ENCODE data around the gene SYNJ2. TPM values are rescaled to one million over a fixed set of nuclear protein-coding genes. Genes with fewer than 3 reads are reported as not detected.
A peak's percentile ranks its signal among the peaks of the same experiment; 100 is the strongest.

The SYNJ2 gene
- total and polyA plus RNA-seq, 4 experiments from 2014 or later = 14.5 to 17.4 (median 15.9) TPM

GRCh38 chr6:158046201-158047126 lies 64.8 kb downstream of the SYNJ2 start:
- ChIA-PET CTCF (ENCODE audit: partially characterized antibody) (interaction anchor here (1.6 to 5.1 kb wide), 2 partner anchors 20 to 64 kb away, joined by 3 to 32 read pairs; partner anchors contain the start of gene SYNJ2), POLR2A (ENCODE audit: partially characterized antibody) (interaction anchor here (1.7 to 2.0 kb wide), 2 partner anchors 11 to 20 kb away, joined by 5 to 8 read pairs; no protein-coding TSS in a partner anchor)
- H3K27me3 Mint-ChIP-seq = no peaks in the 10 kb centered on the region
- intact Hi-C loops (cut with micrococcal nuclease) = no loop called here
- Histone ChIP-seq H3K27ac (ENCODE audit: low read depth, low read length) (no peak overlapping the region), H3K4me3 (ENCODE audit: low read length in 2 of 2) (no peak overlapping the region), H3K4me1 (ENCODE audit: insufficient read depth, low read length) (peaks cover 13% of the 10 kb centered on the region), H3K36me3 (ENCODE audit: insufficient read depth, low read length) (peaks cover 16% of the 10 kb centered on the region), H3K27me3 (ENCODE audit: insufficient read depth, low read length) (no peaks in the 10 kb centered on the region), H3K9me3 (ENCODE audit: control insufficient read depth in 1 of 2, low read length in 2 of 2) (no peaks in the 10 kb centered on the region)
- H3K9me3 Mint-ChIP-seq = no peaks in the 10 kb centered on the region
- H3K36me3 Mint-ChIP-seq = peaks cover 47 to 49% of the 10 kb centered on the region in 2 donors
- peak overlapping the region in 6 of 7 donors; percentile 7 to 87 (median 81) for H3K27ac Mint-ChIP-seq
- no peak for DNase-seq
- peaks cover 7 to 29% (median 21%) of the 10 kb centered on the region in 4 donors for H3K4me1 Mint-ChIP-seq
- H3K4me3 Mint-ChIP-seq = peak overlapping the region in 5 of 8 donors; percentile 8 to 71 (median 13)

- H3K27ac Mint-ChIP-seq = peak overlapping the region in 6 of 7 donors; percentile 17 to 87 (median 81)
- peak in 2 of 5 donors; percentile 26 to 31 for DNase-seq
- no peaks in the 10 kb centered on the region for H3K27me3 ChIP-seq (ENCODE audit: insufficient read depth, low read length)
- peak overlapping the region in 3 of 8 donors; percentile 9 to 71 (median 13) for H3K4me3 Mint-ChIP-seq
- no peaks in the 10 kb centered on the region for H3K9me3 ChIP-seq (ENCODE audit: control insufficient read depth in 1 of 2, low read length in 2 of 2)
- H3K4me3 ChIP-seq (ENCODE audit: low read length in 2 of 2) = no peak overlapping the region
- peaks cover 16% of the 10 kb centered on the region for H3K36me3 ChIP-seq (ENCODE audit: insufficient read depth, low read length)
- peaks cover 47 to 53% of the 10 kb centered on the region in 2 donors for H3K36me3 Mint-ChIP-seq
- ChIA-PET POLR2A (ENCODE audit: partially characterized antibody) (interaction anchor here (1.7 to 2.0 kb wide), 2 partner anchors 11 to 21 kb away, joined by 5 to 8 read pairs; no protein-coding TSS in a partner anchor), CTCF (ENCODE audit: partially characterized antibody) (interaction anchor here (0.6 to 5.1 kb wide), 3 partner anchors 21 to 439 kb away, joined by 3 to 32 read pairs (median 3); partner anchors contain the start of gene SYNJ2)
- intact Hi-C loops (cut with micrococcal nuclease) = no loop called here
- H3K27ac ChIP-seq (ENCODE audit: low read depth, low read length) = no peak overlapping the region
- no peaks in the 10 kb centered on the region for H3K9me3 Mint-ChIP-seq
- H3K4me1 Mint-ChIP-seq = peaks cover 7 to 29% (median 21%) of the 10 kb centered on the region in 4 donors
- H3K27me3 Mint-ChIP-seq = no peaks in the 10 kb centered on the region
- peaks cover 13% of the 10 kb centered on the region for H3K4me1 ChIP-seq (ENCODE audit: insufficient read depth, low read length)
Measured at GRCh38 chr6:158047127-158047518, 65.5 kb downstream of the SYNJ2 start.

GRCh38 chr6:158047563-158048323 lies 66.1 kb downstream of the SYNJ2 start:
- H3K27ac Mint-ChIP-seq = peak overlapping the region in 4 of 7 donors; percentile 17 to 87 (median 83)
- CTCF ChIA-PET (ENCODE audit: partially characterized antibody) = interaction anchor here (0.6 to 5.1 kb wide), 2 partner anchors 21 to 440 kb away, joined by 3 to 32 read pairs; no protein-coding TSS in a partner anchor
- H3K9me3 ChIP-seq (ENCODE audit: control insufficient read depth in 1 of 2, low read length in 2 of 2) = no peaks in the 10 kb centered on the region
- no peaks in the 10 kb centered on the region for H3K27me3 Mint-ChIP-seq
- POLR2A ChIA-PET (ENCODE audit: partially characterized antibody) = interaction anchor here (1.7 to 2.0 kb wide), 2 partner anchors 10 to 21 kb away, joined by 5 to 8 read pairs; no protein-coding TSS in a partner anchor
- H3K36me3 Mint-ChIP-seq = peaks cover 47 to 54% of the 10 kb centered on the region in 2 donors
- peaks cover 7 to 29% (median 21%) of the 10 kb centered on the region in 4 donors for H3K4me1 Mint-ChIP-seq
- no peak for DNase-seq
- H3K27ac ChIP-seq (ENCODE audit: low read depth, low read length) = no peak overlapping the region
- H3K4me3 ChIP-seq (ENCODE audit: low read length in 2 of 2) = no peak overlapping the region
- no peak overlapping the region for H3K4me3 Mint-ChIP-seq
- peaks cover 15% of the 10 kb centered on the region for H3K36me3 ChIP-seq (ENCODE audit: insufficient read depth, low read length)
- peaks cover 13% of the 10 kb centered on the region for H3K4me1 ChIP-seq (ENCODE audit: insufficient read depth, low read length)
- no peaks in the 10 kb centered on the region for H3K9me3 Mint-ChIP-seq
- H3K27me3 ChIP-seq (ENCODE audit: insufficient read depth, low read length) = no peaks in the 10 kb centered on the region
- intact Hi-C loops (cut with micrococcal nuclease) = no loop called here

GRCh38 chr6:158048589-158048988 lies 66.9 kb downstream of the SYNJ2 start:
- Histone ChIP-seq H3K27me3 (ENCODE audit: insufficient read depth, low read length) (no peaks in the 10 kb centered on the region), H3K4me3 (ENCODE audit: low read length in 2 of 2) (no peak overlapping the region), H3K9me3 (ENCODE audit: control insufficient read depth in 1 of 2, low read length in 2 of 2) (no peaks in the 10 kb centered on the region), H3K4me1 (ENCODE audit: insufficient read depth, low read length) (peaks cover 13% of the 10 kb centered on the region), H3K36me3 (ENCODE audit: insufficient read depth, low read length) (peaks cover 8% of the 10 kb centered on the region), H3K27ac (ENCODE audit: low read depth, low read length) (no peak overlapping the region)
- intact Hi-C loops (cut with micrococcal nuclease) = no loop called here
- POLR2A ChIA-PET (ENCODE audit: partially characterized antibody) = interaction anchor here (1.3 kb wide), 1 partner anchor 10 kb away, joined by 4 read pairs; no protein-coding TSS in a partner anchor
- CTCF ChIA-PET (ENCODE audit: partially characterized antibody) = interaction anchor here (5.1 kb wide), 1 partner anchor 22 kb away, joined by 32 read pairs; no protein-coding TSS in a partner anchor
- peak overlapping the region in 2 of 7 donors; percentile 29 to 37 for H3K27ac Mint-ChIP-seq
- H3K36me3 Mint-ChIP-seq = peaks cover 51 to 58% of the 10 kb centered on the region in 2 donors
- no peaks in the 10 kb centered on the region for H3K9me3 Mint-ChIP-seq
- no peak overlapping the region for H3K4me3 Mint-ChIP-seq
- no peaks in the 10 kb centered on the region for H3K27me3 Mint-ChIP-seq
- H3K4me1 Mint-ChIP-seq = peaks cover 7 to 29% (median 21%) of the 10 kb centered on the region in 4 donors
- no peak for DNase-seq

GRCh38 chr6:158049055-158050028 lies 67.7 kb downstream of the SYNJ2 start:
- H3K27ac Mint-ChIP-seq = peak overlapping the region in 1 of 7 donors; percentile 59
- H3K9me3 Mint-ChIP-seq = no peaks in the 10 kb centered on the region
- ChIA-PET POLR2A (ENCODE audit: partially characterized antibody) (interaction anchor here (1.3 kb wide), 1 partner anchor 9 kb away, joined by 4 read pairs; no protein-coding TSS in a partner anchor), CTCF (ENCODE audit: partially characterized antibody) (interaction anchor here (1.6 to 5.1 kb wide), 2 partner anchors 23 kb away, joined by 5 to 32 read pairs; no protein-coding TSS in a partner anchor)
- H3K27me3 ChIP-seq (ENCODE audit: insufficient read depth, low read length) = no peaks in the 10 kb centered on the region
- no peak overlapping the region for H3K4me3 ChIP-seq (ENCODE audit: low read length in 2 of 2)
- H3K4me1 ChIP-seq (ENCODE audit: insufficient read depth, low read length) = peaks cover 13% of the 10 kb centered on the region
- H3K9me3 ChIP-seq (ENCODE audit: control insufficient read depth in 1 of 2, low read length in 2 of 2) = no peaks in the 10 kb centered on the region
- peaks cover 9 to 25% (median 22%) of the 10 kb centered on the region in 4 donors for H3K4me1 Mint-ChIP-seq
- peaks cover under 1% of the 10 kb centered on the region for H3K36me3 ChIP-seq (ENCODE audit: insufficient read depth, low read length)
- H3K36me3 Mint-ChIP-seq = peaks cover 53 to 56% of the 10 kb centered on the region in 2 donors
- intact Hi-C loops (cut with micrococcal nuclease) = no loop called here
- H3K4me3 Mint-ChIP-seq = no peak overlapping the region
- no peak overlapping the region for H3K27ac ChIP-seq (ENCODE audit: low read depth, low read length)
- no peak for DNase-seq
- no peaks in the 10 kb centered on the region for H3K27me3 Mint-ChIP-seq
